K562 (cell line): ENCODE results near the gene CMPK1. TPM values are rescaled to one million over a fixed set of nuclear protein-coding genes. Genes with fewer than 3 reads are reported as not detected.

Experiments used
- CHD7 ChIP-seq: fragments of 200-600 bp; sonication (generic); IDR thresholded peaks from one replicate; pipeline ENCODE4 v1.6.1; 2012; ENCODE audit warnings: mild to moderate bottlenecking, low read depth, low read length, inconsistent platforms
- GABPB2 ChIP-seq: fragments of 250-450 bp; sonication (Bioruptor Pico); conservative IDR thresholded peaks from 2 replicates; pipeline ENCODE4 v1.5.1; 2021; ENCODE audit warnings: mild to moderate bottlenecking
- HNRNPUL1 ChIP-seq: fragments of 200-400 bp; formaldehyde crosslinking; IDR thresholded peaks from 2 replicates; pipeline ENCODE4 v1.6.1; 2017; ENCODE audit warnings: low read length
- MLX ChIP-seq, 2 experiments: fragments of 450-650 bp in 1 of 2; sonication (generic) in 1 of 2; formaldehyde crosslinking; conservative IDR thresholded peaks; 2 replicates each; pipeline versions ENCODE4 v1.4.0 to v1.8.1; 2020 to 2022; ENCODE audit warnings: mild to moderate bottlenecking in 1 of 2, missing genetic modification reagents in 1 of 2
- RAD51 ChIP-seq: fragments of 450-650 bp; IDR thresholded peaks from 2 replicates; pipeline ENCODE4 v1.7.1; 2016; ENCODE audit warnings: low read depth, mild to moderate bottlenecking, borderline replicate concordance
- RHOXF2B ChIP-seq: fragments of 250-450 bp; sonication (Bioruptor Pico); conservative IDR thresholded peaks from 2 replicates; pipeline ENCODE4 v1.5.1; 2021
- TEAD4 ChIP-seq, 2 experiments: sonication (generic) in 1 of 2; formaldehyde crosslinking in 1 of 2; IDR thresholded peaks; 2 replicates each; pipeline versions ENCODE4 v1.6.1 to v1.8.0; 2012 to 2022; ENCODE audit warnings: borderline replicate concordance in 1 of 2, inconsistent platforms in 1 of 2, low read length in 1 of 2, mild to moderate bottlenecking in 1 of 2, missing genetic modification reagents in 1 of 2
- TFAM ChIP-seq: fragments of 250-450 bp; sonication (Bioruptor Pico); conservative IDR thresholded peaks from 2 replicates; pipeline ENCODE4 v1.5.0; 2021; ENCODE audit warnings: mild to moderate bottlenecking, moderate library complexity
- ZNF668 ChIP-seq: fragments of 250-450 bp; sonication (Bioruptor Pico); IDR thresholded peaks from 2 replicates; pipeline ENCODE4 v1.8.0; 2022; ENCODE audit warnings: mild to moderate bottlenecking, inconsistent platforms
- polyA plus RNA-seq, 8 experiments: library from polyadenylated mRNA; depleted of rRNA in 4 of 8; stranded (reverse) in 5 of 8; unstranded in 3 of 8; fragments of >200 nt; fragmentation: Nextera tagmentation in 2 of 8; fragmentation: Illumina TruSeq in 1 of 8; extraction: Ambion mirVana in 2 of 8; extraction: Trizol in 1 of 8; gene quantifications; 2 replicates each; pipeline versions ENCODE4 v1.2.1 to v1.2.3, GENCODE V29; 2011 to 2014; ENCODE audit warnings: inconsistent platforms in 1 of 8, missing spikeins in 1 of 8
- total RNA-seq, 7 experiments: library from RNA; depleted of rRNA in 6 of 7; stranded (reverse); fragments of >200 nt in 6 of 7; fragmentation: Illumina TruSeq in 2 of 7; extraction: Trizol in 2 of 7; gene quantifications; 2 replicates each; pipeline versions ENCODE4 v1.2.1 to v1.2.3, GENCODE V29; 2011 to 2021; ENCODE audit warnings: low replicate concordance in 1 of 7

CMPK1 gene
- total and polyA plus RNA-seq, 9 of the 15 experiments (the other 6 are each of a cell fraction or from before 2014, with no cell fraction given), result 54.5 to 197 (median 116) TPM

- TF ChIP-seq CHD7, result no peak
- no peak for TF ChIP-seq HNRNPUL1
- TF ChIP-seq TFAM (CRISPR knock-in tag), result no peak
- no peak for TF ChIP-seq ZNF668 (CRISPR knock-in tag)
- TF ChIP-seq MLX (CRISPR knock-in tag; conservative IDR thresholded peaks at IDR 0.05), result no peak
- no peak for TF ChIP-seq TEAD4 (IDR thresholded peaks at IDR 0.05; ENCODE audit: low read length)
- TF ChIP-seq TEAD4 (CRISPR knock-in tag; IDR thresholded peaks at IDR 0.05; ENCODE audit: borderline replicate concordance), result no peak
- TF ChIP-seq RHOXF2B (CRISPR knock-in tag), result no peak
- TF ChIP-seq GABPB2 (CRISPR knock-in tag), result no peak
- TF ChIP-seq RAD51, result no peak
- TF ChIP-seq, all 486 proteins: peak for 0
Measured at GRCh38 chr1:47393141-47393540, 59.6 kb downstream of the CMPK1 start (continued).
